ENCODE data around the gene GLT1D1.

Gene GLT1D1

GRCh38 chr12:128856035-128856790, 2.9 kb downstream of the GLT1D1 start:
- DNase-seq = no peak

GRCh38 chr12:128856791-128857078, 3.5 kb downstream of the GLT1D1 start:
- DNase-seq = no peak

GRCh38 chr12:128857133-128857763, 4.0 kb downstream of the GLT1D1 start:
- no peak for DNase-seq

GRCh38 chr12:128859311-128859710, 6.0 kb downstream of the GLT1D1 start:
- DNase-seq = no peak

GRCh38 chr12:128861226-128862016, 8.1 kb downstream of the GLT1D1 start:
- no peak for DNase-seq

- no peak for DNase-seq
Observed at GRCh38 chr12:128863957-128864356, 10.7 kb downstream of the GLT1D1 start.

- no peak for DNase-seq
Observed at GRCh38 chr12:128864516-128865186, 11.4 kb downstream of the GLT1D1 start.

GRCh38 chr12:128867466-128867865, 14.2 kb downstream of the GLT1D1 start:
- no peak for DNase-seq

- no peak for DNase-seq
Observed at GRCh38 chr12:128871516-128871892, 18.2 kb downstream of the GLT1D1 start.

- DNase-seq = no peak
Observed at GRCh38 chr12:128872303-128872702, 19.0 kb downstream of the GLT1D1 start.

GRCh38 chr12:128876559-128876958, 23.3 kb downstream of the GLT1D1 start:
- no peak for DNase-seq

- DNase-seq = no peak
Observed at GRCh38 chr12:128879898-128880764, 26.9 kb downstream of the GLT1D1 start.

GRCh38 chr12:128891856-128892255, 38.6 kb downstream of the GLT1D1 start:
- DNase-seq = no peak

GRCh38 chr12:128903236-128903635, 50.0 kb downstream of the GLT1D1 start:
- no peak for DNase-seq

GRCh38 chr12:128905003-128905544, 51.8 kb downstream of the GLT1D1 start:
- no peak for DNase-seq

- no peak for DNase-seq
Observed at GRCh38 chr12:128906485-128907137, 53.3 kb downstream of the GLT1D1 start.

GRCh38 chr12:128908254-128908653, 55.0 kb downstream of the GLT1D1 start:
- DNase-seq = no peak

GRCh38 chr12:128909653-128910052, 56.4 kb downstream of the GLT1D1 start:
- DNase-seq = no peak

GRCh38 chr12:128910629-128911028, 57.4 kb downstream of the GLT1D1 start:
- DNase-seq = no peak

GRCh38 chr12:128911861-128912260, 58.6 kb downstream of the GLT1D1 start:
- no peak for DNase-seq

- no peak for DNase-seq
Observed at GRCh38 chr12:128914908-128915563, 61.8 kb downstream of the GLT1D1 start.
